Gastroesophageal sphincter (tissue), 4 donors: ENCODE results near the gene FAM47E. TPM values are rescaled to one million over a fixed set of nuclear protein-coding genes. Genes with fewer than 3 reads are reported as not detected.
"Not testable (repeated sequence)": the region's sequence is repeated elsewhere in the genome, so short reads cannot be mapped to it uniquely, and the experiment has no call there.

Experiments
- ATAC-seq: fragments of 150-250 bp; one replicate; pipeline ENCODE4 v1.9.1; 2016; ENCODE audit warnings: mild to moderate bottlenecking, moderate library complexity
- H3K27ac ChIP-seq, 4 donors: fragments of 200-600 bp; sonication (generic) in 3 of 4; 1 replicate in 3 of 4; 2 replicates in 1 of 4; pipeline ENCODE4 v1.5.1; 2016 to 2019
- H3K27me3 ChIP-seq: fragments of 200-600 bp; sonication (generic); one replicate; pipeline ENCODE4 v1.5.1; 2019
- H3K36me3 ChIP-seq, 2 donors: fragments of 200-600 bp; sonication (generic); one replicate each; pipeline ENCODE4 v1.5.1; 2019; ENCODE audit warnings: control low read depth in 1 of 2
- H3K4me1 ChIP-seq, 3 donors: fragments of 200-600 bp; sonication (generic); 1 replicate in 2 of 3; 2 replicates in 1 of 3; pipeline ENCODE4 v1.5.1; 2016 to 2019; ENCODE audit warnings: control low read depth in 2 of 3
- H3K4me3 ChIP-seq, 2 donors: fragments of 200-600 bp; sonication (generic); one replicate each; pipeline ENCODE4 v1.5.1; 2019; ENCODE audit warnings: mild to moderate bottlenecking in 1 of 2, moderate library complexity in 1 of 2
- H3K9me3 ChIP-seq, 3 donors: fragments of 200-600 bp; sonication (generic); one replicate each; pipeline ENCODE4 v1.5.1; 2017 to 2019; ENCODE audit warnings: control low read depth in 2 of 3
- CTCF ChIP-seq, 4 experiments: fragments of 200-600 bp in 2 of 4; fragments of 450-650 bp in 2 of 4; sonication (generic) in 1 of 4; IDR thresholded peaks; one replicate each; pipeline ENCODE4 v1.5.1; 2017 to 2019; ENCODE audit warnings: antibody characterized with exemption in 4 of 4, mild to moderate bottlenecking in 2 of 4, moderate library complexity in 2 of 4
- EP300 ChIP-seq: sonication (generic); formaldehyde crosslinking; IDR thresholded peaks from one replicate; pipeline ENCODE4 v1.6.1; 2017; ENCODE audit warnings: antibody characterized with exemption, mild to moderate bottlenecking
- POLR2A ChIP-seq, 2 donors: fragments of 450-650 bp; IDR thresholded peaks; one replicate each; pipeline ENCODE4 v1.6.1; 2017; ENCODE audit warnings: antibody characterized with exemption in 2 of 2, mild to moderate bottlenecking in 2 of 2, moderate library complexity in 1 of 2
- POLR2AphosphoS5 ChIP-seq: sonication (generic); formaldehyde crosslinking; IDR thresholded peaks from one replicate; pipeline ENCODE4 v1.6.1; 2017; ENCODE audit warnings: antibody characterized with exemption
- WGBS, 2 donors: methylation state at CpG; one replicate each; pipeline ENCODE4 v1.1.5; 2018; ENCODE audit warnings: low coverage in 1 of 2; 5-methylcytosine and 5-hydroxymethylcytosine counted together
- total RNA-seq, 4 donors: library from RNA; depleted of rRNA; stranded (reverse); fragments of >200 nt; gene quantifications; one replicate each; pipeline ENCODE4 v1.1.0, GENCODE V29; 2016

FAM47E gene
- total RNA-seq, 4 donors from 2014 or later, result 1.1 to 6.2 (median 4.0) TPM

GRCh38 chr4:76282941-76283689 lies 31.6 kb downstream of the FAM47E start:
- 75 to 77% methylated on average over 5 to 6 of the region's 6 CpGs for WGBS, 2 donors

GRCh38 chr4:76283900-76284299 lies 32.4 kb downstream of the FAM47E start:
- no peak for ATAC-seq
- no peak overlapping the region for H3K27ac ChIP-seq
- WGBS, 2 donors, result 25 to 79% methylated on average over 1 to 4 of the region's 4 CpGs
- TF ChIP-seq POLR2A (IDR thresholded peaks at IDR 0.05) (no peak), POLR2AphosphoS5 (no peak), CTCF (IDR thresholded peaks at IDR 0.05) (no peak), EP300 (no peak)
- H3K9me3 ChIP-seq, result peaks cover 0 to 4% (median 0%) of the 10 kb centered on the region in 3 donors
- no peaks in the 10 kb centered on the region for H3K36me3 ChIP-seq
- no peaks in the 10 kb centered on the region for H3K4me1 ChIP-seq
- no peaks in the 10 kb centered on the region for H3K27me3 ChIP-seq
- H3K4me3 ChIP-seq, result no peak overlapping the region

More at GRCh38 chr4:76282941-76283689, 31.6 kb downstream of the FAM47E start:
- H3K9me3 ChIP-seq, result peaks cover 0 to 4% (median 0%) of the 10 kb centered on the region in 3 donors
- ATAC-seq, result no peak
- H3K4me1 ChIP-seq, result no peaks in the 10 kb centered on the region
- H3K4me3 ChIP-seq, result no peak overlapping the region
- no peaks in the 10 kb centered on the region for H3K27me3 ChIP-seq
- no peak for TF ChIP-seq CTCF (IDR thresholded peaks at IDR 0.05)
- no peak for TF ChIP-seq POLR2A (IDR thresholded peaks at IDR 0.05)
- no peak for TF ChIP-seq POLR2AphosphoS5
- TF ChIP-seq EP300, result no peak
- no peaks in the 10 kb centered on the region for H3K36me3 ChIP-seq
- H3K27ac ChIP-seq, result no peak overlapping the region

- H3K9me3 ChIP-seq, H3K36me3 ChIP-seq, H3K4me3 ChIP-seq, H3K27ac ChIP-seq, H3K27me3 ChIP-seq, H3K4me1 ChIP-seq, ATAC-seq: not testable (repeated sequence)
- 86 to 88% methylated on average over 3 of the region's 3 CpGs for WGBS, 2 donors
Observed at GRCh38 chr4:76287811-76288210, 36.3 kb downstream of the FAM47E start.

GRCh38 chr4:76292730-76293129 lies 41.2 kb downstream of the FAM47E start:
- Histone ChIP-seq H3K27me3 (no peaks in the 10 kb centered on the region), H3K36me3 (no peaks in the 10 kb centered on the region), H3K4me3 (no peak overlapping the region), H3K27ac (no peak overlapping the region), H3K4me1 (no peaks in the 10 kb centered on the region), H3K9me3 (peaks cover 0 to 13% (median 0%) of the 10 kb centered on the region in 3 donors)
- no peak for TF ChIP-seq CTCF (IDR thresholded peaks at IDR 0.05)
- no peak for TF ChIP-seq EP300
- TF ChIP-seq POLR2A (IDR thresholded peaks at IDR 0.05), result no peak
- no peak for TF ChIP-seq POLR2AphosphoS5
- 84 to 100% methylated on average over 2 to 3 of the region's 3 CpGs for WGBS, 2 donors
- no peak for ATAC-seq

- no peaks in the 10 kb centered on the region for H3K36me3 ChIP-seq
- peaks cover 0 to 20% (median 0%) of the 10 kb centered on the region in 3 donors for H3K9me3 ChIP-seq
- TF ChIP-seq POLR2AphosphoS5 (no peak), CTCF (IDR thresholded peaks at IDR 0.05) (no peak), POLR2A (IDR thresholded peaks at IDR 0.05) (no peak), EP300 (no peak)
- ATAC-seq, result no peak
- H3K27me3 ChIP-seq, result no peaks in the 10 kb centered on the region
- H3K27ac ChIP-seq, result no peak overlapping the region
- H3K4me1 ChIP-seq, result no peaks in the 10 kb centered on the region
- H3K4me3 ChIP-seq, result no peak overlapping the region
- WGBS, 2 donors, result 60% methylated on average over 2 of the region's 2 CpGs; no CpG with 5 or more reads in 1 of the 2 donors
Observed at GRCh38 chr4:76293772-76294171, 42.3 kb downstream of the FAM47E start.
